SU-DHL-6 (cell line): ENCODE results near the gene OR5AU1.

Source experiments
- H2AFZ ChIP-seq: fragments of 200-600 bp; sonication (generic); 2 replicates; pipeline ENCODE4 v1.6.1; 2014; ENCODE audit warnings: low read depth, mild to moderate bottlenecking, moderate library complexity, mixed read lengths, antibody characterized with exemption, low read length; ENCODE audit not compliant: severe bottlenecking
- H3F3A ChIP-seq: fragments of 200-600 bp; shearing (Covaris generic); 2 replicates; pipeline ENCODE4 v1.6.0; 2016; ENCODE audit warnings: antibody characterized with exemption, mild to moderate bottlenecking; ENCODE audit not compliant: insufficient read depth
- H3K27ac ChIP-seq: fragments of 200-600 bp; sonication (generic); 2 replicates; pipeline ENCODE4 v1.5.1; 2016; ENCODE audit warnings: low read depth, mild to moderate bottlenecking, low read length, moderate library complexity, mixed read lengths
- H3K27me3 ChIP-seq: fragments of 200-600 bp; sonication (generic), shearing (Covaris generic); 2 replicates; pipeline ENCODE4 v1.6.0; 2014; ENCODE audit warnings: mild to moderate bottlenecking, low read length
- H3K36me3 ChIP-seq: fragments of 200-600 bp; sonication (generic); 2 replicates; pipeline ENCODE4 v1.6.1; 2014; ENCODE audit warnings: mild to moderate bottlenecking, low read length, mixed read lengths
- H3K4me2 ChIP-seq: fragments of 300-600, 200-600 bp; shearing (Covaris generic), sonication (generic); 2 replicates; pipeline ENCODE4 v1.6.0; 2014; ENCODE audit warnings: low read length, low read depth, mild to moderate bottlenecking; ENCODE audit not compliant: poor library complexity, severe bottlenecking
- H3K4me3 ChIP-seq: fragments of 200-600 bp; sonication (generic); 2 replicates; pipeline ENCODE4 v1.5.1; 2014; ENCODE audit warnings: antibody characterized with exemption, low read length, mild to moderate bottlenecking, mixed read lengths; ENCODE audit not compliant: insufficient read depth, poor library complexity, severe bottlenecking
- H3K79me2 ChIP-seq: fragments of 200-600 bp; sonication (generic); 2 replicates; pipeline ENCODE4 v1.6.1; 2014; ENCODE audit warnings: mild to moderate bottlenecking, low read length, moderate library complexity; ENCODE audit not compliant: insufficient read depth
- H3K9ac ChIP-seq: fragments of 200-600 bp; sonication (generic); 2 replicates; pipeline ENCODE4 v1.7.0; 2014; ENCODE audit warnings: mild to moderate bottlenecking, low read length
- H3K9me2 ChIP-seq: fragments of 200-600 bp; sonication (generic); replicated peaks from 2 replicates; pipeline ENCODE4 v1.6.1; 2014; ENCODE audit warnings: low read length; ENCODE audit not compliant: insufficient read depth
- H3K9me3 ChIP-seq: fragments of 200-600 bp; sonication (generic); 2 replicates; pipeline ENCODE4 v1.6.1; 2014; ENCODE audit warnings: low read length, mixed read lengths; ENCODE audit not compliant: insufficient read depth
- H4K20me1 ChIP-seq: fragments of 200-600 bp; sonication (generic); 2 replicates; pipeline ENCODE4 v1.6.1; 2014; ENCODE audit warnings: low read depth, mild to moderate bottlenecking, antibody characterized with exemption, low read length, moderate library complexity, mixed read lengths
- EZH2phosphoT487 ChIP-seq: fragments of 200-600 bp; sonication (generic), shearing (Covaris generic); conservative IDR thresholded peaks from 2 replicates; pipeline ENCODE4 v1.6.1; 2018; ENCODE audit warnings: mild to moderate bottlenecking, antibody characterized with exemption, low read length, moderate library complexity, mixed read lengths
- TF ChIP-seq, protein P1 (sequence below): fragments of 200-600 bp; sonication (generic); IDR thresholded peaks from one replicate; pipeline ENCODE4 v1.5.1; 2017; ENCODE audit warnings: antibody characterized with exemption, mild to moderate bottlenecking, low read length, moderate library complexity; ENCODE audit not compliant: insufficient read depth, poor library complexity, severe bottlenecking

Gene OR5AU1

GRCh38 chr14:21191809-21192446 lies 36.1 kb upstream of the OR5AU1 start:
- no peaks in the 10 kb centered on the region for H3K79me2 ChIP-seq
- H3K4me3 ChIP-seq: no peak overlapping the region
- H2AFZ ChIP-seq: peak overlapping the region; percentile 60
- H3K9ac ChIP-seq: no peak overlapping the region
- H3F3A ChIP-seq: no peaks in the 10 kb centered on the region
- no peaks in the 10 kb centered on the region for H3K9me3 ChIP-seq
- peak overlapping the region; percentile 41 for H3K4me2 ChIP-seq
- H3K27me3 ChIP-seq: no peaks in the 10 kb centered on the region
- no peak for TF ChIP-seq EZH2phosphoT487
- TF ChIP-seq, protein P1, sequence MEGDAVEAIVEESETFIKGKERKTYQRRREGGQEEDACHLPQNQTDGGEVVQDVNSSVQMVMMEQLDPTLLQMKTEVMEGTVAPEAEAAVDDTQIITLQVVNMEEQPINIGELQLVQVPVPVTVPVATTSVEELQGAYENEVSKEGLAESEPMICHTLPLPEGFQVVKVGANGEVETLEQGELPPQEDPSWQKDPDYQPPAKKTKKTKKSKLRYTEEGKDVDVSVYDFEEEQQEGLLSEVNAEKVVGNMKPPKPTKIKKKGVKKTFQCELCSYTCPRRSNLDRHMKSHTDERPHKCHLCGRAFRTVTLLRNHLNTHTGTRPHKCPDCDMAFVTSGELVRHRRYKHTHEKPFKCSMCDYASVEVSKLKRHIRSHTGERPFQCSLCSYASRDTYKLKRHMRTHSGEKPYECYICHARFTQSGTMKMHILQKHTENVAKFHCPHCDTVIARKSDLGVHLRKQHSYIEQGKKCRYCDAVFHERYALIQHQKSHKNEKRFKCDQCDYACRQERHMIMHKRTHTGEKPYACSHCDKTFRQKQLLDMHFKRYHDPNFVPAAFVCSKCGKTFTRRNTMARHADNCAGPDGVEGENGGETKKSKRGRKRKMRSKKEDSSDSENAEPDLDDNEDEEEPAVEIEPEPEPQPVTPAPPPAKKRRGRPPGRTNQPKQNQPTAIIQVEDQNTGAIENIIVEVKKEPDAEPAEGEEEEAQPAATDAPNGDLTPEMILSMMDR: no peak
- no peak overlapping the region for H3K27ac ChIP-seq
- no peaks in the 10 kb centered on the region for H3K9me2 ChIP-seq
- no peaks in the 10 kb centered on the region for H3K36me3 ChIP-seq
- H4K20me1 ChIP-seq: no peaks in the 10 kb centered on the region

GRCh38 chr14:21191261-21191808 lies 35.5 kb upstream of the OR5AU1 start:
- Histone ChIP-seq H4K20me1 (no peaks in the 10 kb centered on the region), H3K4me2 (peak overlapping the region; percentile 41), H3K27ac (no peak overlapping the region), H3K36me3 (no peaks in the 10 kb centered on the region), H3K27me3 (no peaks in the 10 kb centered on the region), H3K9ac (no peak overlapping the region), H3K9me3 (no peaks in the 10 kb centered on the region), H2AFZ (peak overlapping the region; percentile 60), H3K9me2 (no peaks in the 10 kb centered on the region), H3K79me2 (no peaks in the 10 kb centered on the region), H3F3A (no peaks in the 10 kb centered on the region), H3K4me3 (no peak overlapping the region)
- no peak for TF ChIP-seq EZH2phosphoT487
- TF ChIP-seq, protein P1: no peak

DNA sequence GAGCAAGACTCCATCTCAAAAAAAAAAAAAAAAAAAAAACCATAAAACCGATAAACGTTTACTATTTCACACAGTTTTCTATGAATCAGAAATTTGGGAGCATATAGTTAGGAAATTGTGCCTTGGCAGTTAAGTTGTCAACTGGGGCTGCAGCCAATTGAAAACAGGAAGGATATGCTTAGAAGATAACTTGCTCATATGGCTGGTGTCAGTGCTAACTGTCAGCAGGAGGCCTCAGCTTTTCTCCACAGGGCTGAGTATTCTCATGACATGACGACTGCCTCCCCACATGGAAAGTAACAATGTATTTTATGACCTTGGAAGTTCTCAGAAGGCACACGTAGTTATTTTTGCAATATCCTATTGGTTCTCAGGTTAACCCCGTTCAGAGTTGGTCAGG lies 29.6 kb upstream of the OR5AU1 start:
- no peaks in the 10 kb centered on the region for H3F3A ChIP-seq
- no peaks in the 10 kb centered on the region for H3K27me3 ChIP-seq
- H4K20me1 ChIP-seq: no peaks in the 10 kb centered on the region
- TF ChIP-seq, protein P1: no peak
- no peak for TF ChIP-seq EZH2phosphoT487
- H3K79me2 ChIP-seq: no peaks in the 10 kb centered on the region
- no peaks in the 10 kb centered on the region for H3K9me3 ChIP-seq
- H3K9me2 ChIP-seq: no peaks in the 10 kb centered on the region
- no peak overlapping the region for H3K27ac ChIP-seq
- H2AFZ ChIP-seq: no peak overlapping the region
- no peaks in the 10 kb centered on the region for H3K36me3 ChIP-seq
- no peak overlapping the region for H3K4me3 ChIP-seq
- H3K9ac ChIP-seq: no peak overlapping the region
- no peak overlapping the region for H3K4me2 ChIP-seq
